ENCODE results near the gene ASS1.

The ASS1 gene

DNA sequence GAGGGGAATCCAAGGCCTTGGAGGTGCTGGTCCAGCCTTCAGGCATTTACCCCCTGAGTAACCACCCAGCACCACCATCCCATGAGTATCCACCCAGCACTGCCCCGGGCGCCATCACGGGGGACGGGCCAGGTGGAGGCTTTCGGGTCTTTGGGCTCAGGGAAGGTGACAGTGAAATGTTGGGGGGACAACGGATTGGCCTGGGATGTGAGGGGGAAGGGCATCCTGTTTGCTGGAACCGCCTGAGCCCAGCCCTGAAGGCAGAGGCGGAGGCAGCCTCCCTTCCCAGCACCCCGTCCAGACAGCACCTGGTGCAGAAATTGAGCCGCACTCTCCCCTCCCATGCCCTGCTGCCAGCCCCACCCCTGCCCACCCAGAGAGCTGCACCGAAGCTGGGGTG, 17.0 kb downstream of the ASS1 start:
- H3K9ac ChIP-seq (ENCODE audit: low read length) = no peak overlapping the region
- H3K36me3 ChIP-seq (ENCODE audit: control insufficient read depth, low read depth, low read length) = no peaks in the 10 kb centered on the region
- H3K27ac ChIP-seq (ENCODE audit: low read length) = no peak overlapping the region
- no peaks in the 10 kb centered on the region for H3K9me3 ChIP-seq (ENCODE audit: control insufficient read depth, low read depth, low read length)
- peaks cover 5% of the 10 kb centered on the region for H3K4me1 ChIP-seq (ENCODE audit: control insufficient read depth, low read depth, low read length)
- no peaks in the 10 kb centered on the region for H3K27me3 ChIP-seq (ENCODE audit: control insufficient read depth, insufficient read depth, low read length)
- no peak overlapping the region for H3K4me3 ChIP-seq (ENCODE audit: low read length)

DNA sequence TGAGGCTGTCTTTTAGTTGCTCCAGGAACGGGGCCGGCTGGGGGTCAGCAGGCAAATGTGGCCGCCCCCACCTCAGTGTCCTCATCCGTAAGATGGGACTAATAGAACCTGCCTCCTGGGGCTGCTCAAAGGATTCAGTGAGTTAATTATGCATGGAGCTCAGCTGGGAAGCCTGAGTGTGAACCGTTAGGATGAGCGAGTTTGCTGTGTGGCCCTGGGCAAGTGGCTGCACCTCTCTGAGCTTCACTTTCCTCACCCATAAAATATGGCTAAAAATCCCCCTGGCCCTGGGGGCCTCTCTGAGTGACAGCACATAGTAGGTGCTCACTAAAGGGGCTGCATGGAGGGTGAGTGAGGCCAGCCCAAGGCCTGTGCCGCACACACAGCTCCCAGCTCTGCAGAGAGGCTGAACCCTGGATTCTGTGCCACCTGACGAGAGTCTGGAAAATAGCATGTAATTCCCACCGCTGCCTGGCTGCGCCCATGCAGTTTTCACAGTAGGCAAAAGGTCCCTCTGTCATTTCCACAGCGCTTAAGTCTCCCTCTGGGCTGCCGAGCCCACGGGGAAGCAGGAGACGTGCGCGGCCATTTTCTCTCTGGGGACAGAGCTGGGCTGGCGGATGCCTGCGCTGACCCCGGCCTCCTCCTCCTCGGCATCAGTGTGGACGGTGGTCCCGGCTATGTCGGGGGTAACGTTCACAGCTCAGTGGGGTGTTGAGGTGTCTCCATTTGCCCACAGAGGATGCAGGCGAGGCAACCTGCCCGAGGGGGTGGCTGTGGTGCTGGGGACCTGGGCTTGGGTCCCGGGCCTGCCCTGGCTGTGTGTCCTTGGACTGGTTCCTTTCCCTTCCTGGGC, 18.2 kb downstream of the ASS1 start:
- Histone ChIP-seq H3K27me3 (ENCODE audit: control insufficient read depth, insufficient read depth, low read length) (peaks cover 6% of the 10 kb centered on the region), H3K4me3 (ENCODE audit: low read length) (no peak overlapping the region), H3K9ac (ENCODE audit: low read length) (no peak overlapping the region), H3K36me3 (ENCODE audit: control insufficient read depth, low read depth, low read length) (no peaks in the 10 kb centered on the region), H3K9me3 (ENCODE audit: control insufficient read depth, low read depth, low read length) (no peaks in the 10 kb centered on the region), H3K27ac (ENCODE audit: low read length) (no peak overlapping the region), H3K4me1 (ENCODE audit: control insufficient read depth, low read depth, low read length) (peaks cover 17% of the 10 kb centered on the region)

DNA sequence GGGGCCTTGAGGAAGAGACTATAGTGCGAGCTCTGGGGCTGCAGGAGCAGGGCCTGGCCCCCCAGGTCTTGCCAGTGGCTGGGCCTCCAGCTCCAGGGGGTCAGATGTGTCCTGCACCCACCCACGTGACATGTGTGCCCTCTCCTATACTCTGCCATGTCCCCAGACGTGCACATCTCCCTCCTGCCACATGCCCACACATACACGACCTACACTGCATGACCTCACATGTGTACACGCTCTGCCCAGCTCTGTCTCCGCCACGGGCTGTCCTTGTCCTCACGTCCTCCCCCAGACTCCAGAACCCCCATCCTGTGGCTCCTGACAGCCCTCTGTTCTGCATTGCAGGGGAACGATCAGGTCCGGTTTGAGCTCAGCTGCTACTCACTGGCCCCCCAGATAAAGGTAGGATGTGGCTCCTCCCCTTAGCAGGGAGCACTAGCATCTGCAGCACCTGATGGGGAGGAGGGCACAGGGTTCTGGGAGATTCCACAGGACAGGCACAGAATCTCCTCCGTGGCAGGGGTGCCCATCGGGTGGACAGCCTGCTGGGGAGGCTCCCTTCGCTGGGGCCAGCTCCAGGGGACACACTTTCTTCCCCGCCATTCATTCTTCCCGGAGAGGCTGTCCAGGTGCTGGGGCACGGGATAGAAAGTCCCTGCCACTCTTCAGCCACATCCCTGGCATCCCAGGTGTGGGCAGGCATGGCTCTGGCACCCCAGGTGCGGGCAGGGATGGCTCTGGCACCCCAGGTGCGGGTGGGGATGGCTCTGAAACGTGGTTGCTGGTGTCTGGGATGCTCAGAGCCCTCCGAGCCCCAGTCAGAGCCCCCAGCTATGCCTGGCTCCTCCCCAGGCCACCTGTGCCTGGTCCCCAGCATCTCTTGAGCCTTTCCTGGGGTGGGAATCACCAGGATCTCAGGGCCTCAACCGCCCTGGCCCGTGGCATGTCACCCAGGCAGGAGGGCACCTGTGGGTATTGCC, 19.3 kb downstream of the ASS1 start:
- Histone ChIP-seq H3K4me3 (ENCODE audit: low read length) (no peak overlapping the region), H3K4me1 (ENCODE audit: control insufficient read depth, low read depth, low read length) (peaks cover 18% of the 10 kb centered on the region), H3K9me3 (ENCODE audit: control insufficient read depth, low read depth, low read length) (no peaks in the 10 kb centered on the region), H3K9ac (ENCODE audit: low read length) (no peak overlapping the region), H3K27me3 (ENCODE audit: control insufficient read depth, insufficient read depth, low read length) (peaks cover 10% of the 10 kb centered on the region), H3K27ac (ENCODE audit: low read length) (no peak overlapping the region), H3K36me3 (ENCODE audit: control insufficient read depth, low read depth, low read length) (no peaks in the 10 kb centered on the region)

DNA sequence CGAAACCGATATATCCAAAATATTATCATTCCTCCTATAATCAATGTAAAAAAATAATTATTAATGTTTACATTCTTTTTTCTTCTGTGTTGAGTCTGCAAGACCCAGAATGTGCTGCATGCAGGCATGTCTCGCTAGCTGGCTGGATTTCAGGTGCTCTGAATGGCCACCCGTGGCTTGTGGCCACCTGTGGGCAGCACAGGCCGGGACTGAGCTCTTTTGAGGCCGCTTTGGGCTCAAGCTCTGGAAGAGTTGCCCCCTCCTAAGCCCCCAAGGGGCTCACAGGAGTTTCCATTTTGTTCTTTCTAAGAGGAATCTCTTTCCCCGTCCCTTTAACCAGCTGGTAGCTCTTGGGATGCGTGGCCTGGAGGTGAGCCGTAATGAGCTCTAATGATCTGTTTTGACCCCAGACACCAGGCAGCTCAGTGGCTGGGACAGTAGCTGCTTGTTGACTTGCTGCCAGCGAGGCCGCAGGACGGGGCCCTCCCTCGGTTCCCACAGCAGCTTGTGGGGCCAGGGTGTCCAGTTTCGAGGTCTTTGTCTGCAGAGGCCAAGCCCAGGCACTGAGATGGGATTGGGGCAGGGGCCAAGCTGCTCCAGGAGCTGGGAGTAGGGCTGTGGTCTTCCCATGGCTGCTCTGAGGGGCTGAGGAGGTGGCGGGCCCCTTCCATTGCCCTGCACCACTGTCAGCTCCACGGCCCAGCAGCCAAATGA, 20.8 kb downstream of the ASS1 start:
- Histone ChIP-seq H3K36me3 (ENCODE audit: control insufficient read depth, low read depth, low read length) (no peaks in the 10 kb centered on the region), H3K9ac (ENCODE audit: low read length) (no peak overlapping the region), H3K4me1 (ENCODE audit: control insufficient read depth, low read depth, low read length) (peaks cover 18% of the 10 kb centered on the region), H3K9me3 (ENCODE audit: control insufficient read depth, low read depth, low read length) (no peaks in the 10 kb centered on the region), H3K4me3 (ENCODE audit: low read length) (no peak overlapping the region), H3K27me3 (ENCODE audit: control insufficient read depth, insufficient read depth, low read length) (peaks cover 10% of the 10 kb centered on the region), H3K27ac (ENCODE audit: low read length) (no peak overlapping the region)

DNA sequence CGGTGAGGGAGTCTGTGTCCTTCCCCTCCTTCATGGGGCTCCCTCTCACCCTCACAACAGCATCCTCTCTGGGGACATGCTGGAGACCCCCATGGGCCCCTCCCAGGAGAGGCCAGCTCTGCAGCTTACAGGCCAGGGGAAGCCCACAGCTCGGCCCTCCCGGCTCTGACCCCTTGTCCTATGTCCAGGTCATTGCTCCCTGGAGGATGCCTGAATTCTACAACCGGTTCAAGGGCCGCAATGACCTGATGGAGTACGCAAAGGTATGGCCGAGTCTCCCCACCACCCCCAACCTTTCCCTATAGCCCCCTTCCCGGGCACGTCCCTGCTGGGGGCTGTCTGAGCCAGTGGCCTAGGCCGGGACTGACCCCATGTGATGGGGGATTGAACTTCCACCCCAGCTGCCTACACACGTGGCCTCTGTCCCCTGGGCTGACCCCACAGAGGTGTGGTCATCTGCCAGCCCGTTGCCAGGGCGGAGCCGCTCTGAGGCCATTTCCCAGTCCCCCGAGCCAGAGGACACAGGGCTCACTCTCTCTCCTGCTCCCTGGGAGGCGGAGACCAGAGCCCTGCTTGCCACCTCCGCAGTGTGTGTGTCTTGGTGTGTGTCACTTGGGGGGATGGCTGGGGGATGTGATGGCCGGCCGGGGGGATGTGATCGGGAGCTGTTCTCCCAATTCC, 21.9 kb downstream of the ASS1 start:
- H3K4me1 ChIP-seq (ENCODE audit: control insufficient read depth, low read depth, low read length) = peaks cover 20% of the 10 kb centered on the region
- no peak overlapping the region for H3K4me3 ChIP-seq (ENCODE audit: low read length)
- no peak overlapping the region for H3K9ac ChIP-seq (ENCODE audit: low read length)
- peaks cover 10% of the 10 kb centered on the region for H3K27me3 ChIP-seq (ENCODE audit: control insufficient read depth, insufficient read depth, low read length)
- H3K27ac ChIP-seq (ENCODE audit: low read length) = no peak overlapping the region
- H3K36me3 ChIP-seq (ENCODE audit: control insufficient read depth, low read depth, low read length) = no peaks in the 10 kb centered on the region
- H3K9me3 ChIP-seq (ENCODE audit: control insufficient read depth, low read depth, low read length) = no peaks in the 10 kb centered on the region

DNA sequence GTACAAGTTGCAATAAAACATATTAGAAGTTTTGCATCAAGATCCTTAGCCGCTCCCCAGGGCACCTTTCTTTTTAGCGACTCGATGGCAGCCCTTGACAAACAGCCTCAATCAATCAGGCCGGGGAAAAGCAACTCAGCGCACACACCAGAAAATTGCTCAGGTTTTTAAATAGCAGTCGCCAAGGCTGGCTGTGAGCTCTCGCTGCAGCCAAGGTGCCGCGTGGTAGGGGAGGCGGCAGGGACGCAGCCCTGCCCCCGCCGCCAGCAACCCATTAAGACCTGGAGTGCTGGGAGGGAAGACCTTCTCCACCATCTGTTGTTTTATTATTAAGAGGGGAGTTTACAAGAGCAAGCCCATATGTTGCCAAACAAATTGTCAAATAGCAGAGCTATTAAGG, 22.6 kb downstream of the ASS1 start:
- Histone ChIP-seq H3K9ac (ENCODE audit: low read length) (no peak overlapping the region), H3K36me3 (ENCODE audit: control insufficient read depth, low read depth, low read length) (no peaks in the 10 kb centered on the region), H3K4me3 (ENCODE audit: low read length) (no peak overlapping the region), H3K27me3 (ENCODE audit: control insufficient read depth, insufficient read depth, low read length) (peaks cover 10% of the 10 kb centered on the region), H3K4me1 (ENCODE audit: control insufficient read depth, low read depth, low read length) (peaks cover 22% of the 10 kb centered on the region), H3K9me3 (ENCODE audit: control insufficient read depth, low read depth, low read length) (no peaks in the 10 kb centered on the region), H3K27ac (ENCODE audit: low read length) (no peak overlapping the region)

DNA sequence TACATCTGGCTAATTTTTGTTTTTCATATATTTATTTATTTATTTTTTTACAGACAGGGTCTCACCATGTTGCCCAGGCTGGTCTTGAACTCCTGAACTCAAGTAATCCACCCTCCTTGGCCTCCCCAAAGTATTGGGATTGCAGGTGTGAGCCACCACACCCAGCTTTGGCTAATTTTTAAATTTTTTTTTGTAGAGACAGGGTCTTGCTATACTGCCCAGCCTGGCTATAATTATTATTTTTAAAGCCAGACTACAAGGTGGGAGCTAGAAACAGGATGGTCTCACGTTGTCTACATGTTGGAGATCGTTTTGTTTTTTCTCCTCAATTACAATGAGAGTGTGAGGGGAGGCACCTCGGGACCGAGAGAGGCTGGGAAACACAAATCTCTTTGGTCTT, 23.8 kb downstream of the ASS1 start:
- Histone ChIP-seq H3K27ac (ENCODE audit: low read length) (no peak overlapping the region), H3K9ac (ENCODE audit: low read length) (no peak overlapping the region), H3K27me3 (ENCODE audit: control insufficient read depth, insufficient read depth, low read length) (peaks cover 16% of the 10 kb centered on the region), H3K36me3 (ENCODE audit: control insufficient read depth, low read depth, low read length) (no peaks in the 10 kb centered on the region), H3K4me3 (ENCODE audit: low read length) (no peak overlapping the region), H3K9me3 (ENCODE audit: control insufficient read depth, low read depth, low read length) (no peaks in the 10 kb centered on the region), H3K4me1 (ENCODE audit: control insufficient read depth, low read depth, low read length) (peaks cover 30% of the 10 kb centered on the region)

DNA sequence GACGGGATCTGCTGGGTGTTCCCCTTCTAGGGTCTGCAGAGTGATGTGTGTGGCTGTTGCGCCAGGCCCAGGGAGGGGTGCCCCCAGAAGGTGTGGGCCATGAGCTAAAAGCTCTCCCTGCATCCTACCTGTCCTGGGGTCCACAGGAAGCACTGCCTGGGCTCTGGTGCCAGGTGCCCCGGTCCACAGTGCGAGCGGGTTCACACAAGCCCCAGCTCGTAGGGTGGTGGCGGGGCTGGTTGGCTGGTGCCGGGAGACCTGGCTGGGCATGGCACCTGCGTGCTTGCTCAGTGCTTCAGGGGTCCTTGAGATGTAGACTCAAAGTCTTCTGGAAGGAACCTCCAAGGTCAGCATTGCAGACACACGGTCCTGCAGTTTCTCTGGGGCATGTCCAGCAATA, 25.5 kb downstream of the ASS1 start:
- H3K4me1 ChIP-seq (ENCODE audit: control insufficient read depth, low read depth, low read length) = peaks cover 39% of the 10 kb centered on the region
- no peak overlapping the region for H3K9ac ChIP-seq (ENCODE audit: low read length)
- no peaks in the 10 kb centered on the region for H3K9me3 ChIP-seq (ENCODE audit: control insufficient read depth, low read depth, low read length)
- H3K4me3 ChIP-seq (ENCODE audit: low read length) = no peak overlapping the region
- no peak overlapping the region for H3K27ac ChIP-seq (ENCODE audit: low read length)
- H3K36me3 ChIP-seq (ENCODE audit: control insufficient read depth, low read depth, low read length) = no peaks in the 10 kb centered on the region
- H3K27me3 ChIP-seq (ENCODE audit: control insufficient read depth, insufficient read depth, low read length) = peaks cover 16% of the 10 kb centered on the region

DNA sequence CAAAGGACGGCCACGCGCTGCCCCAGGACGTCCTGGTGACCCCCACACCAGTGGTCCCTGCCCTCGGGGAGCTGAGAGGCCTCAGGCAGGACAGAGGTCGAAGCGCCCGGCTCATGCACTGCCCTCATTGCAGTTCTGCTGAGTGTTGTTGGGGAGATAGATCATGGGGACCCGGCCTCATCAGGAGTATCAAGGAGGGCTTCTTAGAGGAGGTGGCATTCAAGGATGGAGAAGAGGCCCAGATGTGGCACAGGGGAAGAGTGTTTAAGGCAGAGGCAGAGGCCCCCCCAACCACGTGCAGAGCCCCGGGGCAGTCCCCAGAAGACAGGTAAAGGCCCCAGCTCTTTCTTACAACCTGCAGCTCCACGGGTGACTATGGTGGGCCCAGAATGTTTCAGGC, 26.2 kb downstream of the ASS1 start:
- H3K27me3 ChIP-seq (ENCODE audit: control insufficient read depth, insufficient read depth, low read length) = peaks cover 16% of the 10 kb centered on the region
- no peak overlapping the region for H3K9ac ChIP-seq (ENCODE audit: low read length)
- H3K27ac ChIP-seq (ENCODE audit: low read length) = no peak overlapping the region
- H3K4me1 ChIP-seq (ENCODE audit: control insufficient read depth, low read depth, low read length) = peaks cover 35% of the 10 kb centered on the region
- H3K4me3 ChIP-seq (ENCODE audit: low read length) = no peak overlapping the region
- no peaks in the 10 kb centered on the region for H3K36me3 ChIP-seq (ENCODE audit: control insufficient read depth, low read depth, low read length)
- H3K9me3 ChIP-seq (ENCODE audit: control insufficient read depth, low read depth, low read length) = no peaks in the 10 kb centered on the region

DNA sequence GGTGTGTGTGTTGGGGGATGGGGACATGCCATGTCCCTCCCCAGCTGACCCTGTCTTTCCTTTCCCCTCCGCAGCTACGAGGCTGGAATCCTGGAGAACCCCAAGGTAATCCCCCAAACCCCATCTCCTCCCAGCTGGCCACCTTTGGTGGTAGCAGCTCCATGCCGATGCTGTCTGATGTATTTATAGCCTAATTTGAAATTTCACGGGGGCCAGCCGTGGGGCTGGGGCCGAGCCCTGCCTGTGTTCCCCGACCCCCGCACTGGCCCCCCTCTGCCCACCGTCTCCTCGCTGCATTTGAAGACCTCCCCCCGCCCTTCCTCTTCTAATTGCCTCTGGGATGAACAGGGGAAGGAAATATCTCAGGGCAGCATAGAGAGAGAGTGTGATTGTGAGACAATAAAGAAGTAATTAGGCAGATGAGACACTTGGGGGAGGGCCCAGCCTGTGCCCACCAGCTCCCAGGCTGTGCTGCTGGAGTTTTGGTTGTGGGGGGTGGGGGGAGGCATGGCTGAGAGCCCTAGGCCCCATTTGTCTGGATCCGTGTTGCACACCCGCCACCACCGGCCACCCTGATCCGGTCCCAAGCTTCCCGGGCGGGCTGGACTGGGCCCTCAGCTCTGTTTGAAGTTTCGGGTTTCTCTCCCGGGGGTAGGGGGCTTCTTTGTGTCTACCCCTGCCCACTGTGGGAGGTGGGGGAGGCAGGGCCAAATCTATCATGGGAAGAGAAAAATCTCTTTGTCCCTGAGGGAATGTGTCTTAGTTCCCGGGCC, 26.8 kb downstream of the ASS1 start:
- H3K4me3 ChIP-seq (ENCODE audit: low read length) = no peak overlapping the region
- H3K27ac ChIP-seq (ENCODE audit: low read length) = no peak overlapping the region
- H3K9me3 ChIP-seq (ENCODE audit: control insufficient read depth, low read depth, low read length) = no peaks in the 10 kb centered on the region
- H3K9ac ChIP-seq (ENCODE audit: low read length) = no peak overlapping the region
- peaks cover 35% of the 10 kb centered on the region for H3K4me1 ChIP-seq (ENCODE audit: control insufficient read depth, low read depth, low read length)
- no peaks in the 10 kb centered on the region for H3K36me3 ChIP-seq (ENCODE audit: control insufficient read depth, low read depth, low read length)
- H3K27me3 ChIP-seq (ENCODE audit: control insufficient read depth, insufficient read depth, low read length) = peaks cover 16% of the 10 kb centered on the region
